A172 (cell line): ENCODE data around the gene FOXS1. TPM values are rescaled to one million over a fixed set of nuclear protein-coding genes. Genes with fewer than 3 reads are reported as not detected.
A peak's percentile ranks its signal among the peaks of the same experiment; 100 is the strongest.
"Not testable (repeated sequence)": the region's sequence is repeated elsewhere in the genome, so short reads cannot be mapped to it uniquely, and the experiment has no call there.

Experiments used
- DNase-seq: peaks from one replicate; pipeline ENCODE4 v3.0.0-alpha.2; 2015; ENCODE audit warnings: low spot score
- total RNA-seq: library from RNA; depleted of rRNA; stranded (reverse); fragments of >200 nt; shearing (Covaris generic); gene quantifications from 2 replicates; pipeline ENCODE4 v1.2.3, GENCODE V29; 2014

The FOXS1 gene
- total RNA-seq, 1 experiment from 2014 or later: not detected

- DNase-seq: no peak
Measured at GRCh38 chr20:31823360-31824124, 21.9 kb downstream of the FOXS1 start.

DNA sequence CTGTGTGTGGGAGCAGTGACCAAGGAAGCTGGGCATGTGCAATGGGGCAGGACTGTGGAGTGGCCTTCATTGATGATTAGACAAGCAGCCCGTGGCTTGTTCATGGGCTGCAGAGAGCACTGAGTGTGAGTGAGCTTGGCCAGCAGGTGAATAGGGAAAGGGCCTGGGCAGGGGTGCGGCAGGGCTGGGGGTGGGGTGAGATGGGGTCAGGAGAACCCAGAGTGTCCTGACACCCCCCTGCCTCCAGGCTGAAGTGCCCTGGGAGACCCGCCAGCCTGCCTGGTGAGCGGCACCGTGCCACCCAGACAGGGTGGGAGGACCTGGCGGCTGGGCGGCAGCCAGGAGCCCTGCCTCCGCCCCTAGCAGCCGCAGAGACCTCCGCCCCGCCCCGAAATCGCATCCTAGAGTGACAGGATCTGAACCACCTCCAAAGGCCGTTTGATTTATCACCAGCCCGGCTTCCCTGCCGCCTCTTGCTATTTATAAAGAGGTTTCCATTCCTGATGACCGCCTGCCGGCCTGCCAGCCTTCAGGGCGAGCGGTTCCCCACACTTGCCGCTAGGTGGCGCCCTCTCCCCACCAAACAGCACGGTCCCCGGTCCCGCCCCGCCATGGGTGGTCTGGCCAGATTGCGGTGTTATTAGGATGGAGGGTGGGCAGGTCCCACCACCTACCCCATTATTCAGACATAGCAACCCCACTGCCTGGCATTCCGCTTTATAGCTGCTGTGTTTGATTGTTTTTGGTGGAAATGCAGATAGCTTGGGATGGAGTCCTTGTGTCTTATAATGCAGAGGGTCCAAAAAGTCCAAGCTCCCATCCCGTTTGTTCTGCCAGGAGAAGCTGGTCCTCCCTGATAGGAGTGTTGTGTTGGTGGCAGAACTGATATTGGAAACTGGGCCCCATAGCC lies 22.7 kb downstream of the FOXS1 start:
- DNase-seq: peak; percentile 91

DNA sequence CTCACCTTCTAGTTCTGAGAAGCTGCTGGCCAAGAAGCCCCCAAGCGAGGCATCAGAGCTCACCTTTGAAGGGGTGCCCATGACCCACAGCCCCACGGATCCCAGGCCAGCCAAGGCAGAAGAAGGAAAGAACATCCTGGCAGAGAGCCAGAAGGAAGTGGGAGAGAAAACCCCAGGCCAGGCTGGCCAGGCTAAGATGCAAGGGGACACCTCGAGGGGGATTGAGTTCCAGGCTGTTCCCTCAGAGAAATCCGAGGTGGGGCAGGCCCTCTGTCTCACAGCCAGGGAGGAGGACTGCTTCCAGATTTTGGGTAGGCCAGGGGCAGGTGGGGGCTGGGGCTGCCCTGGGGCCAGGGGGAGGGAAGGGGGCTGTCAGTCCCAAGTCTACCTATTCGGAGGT lies 24.0 kb downstream of the FOXS1 start:
- DNase-seq: no peak

DNA sequence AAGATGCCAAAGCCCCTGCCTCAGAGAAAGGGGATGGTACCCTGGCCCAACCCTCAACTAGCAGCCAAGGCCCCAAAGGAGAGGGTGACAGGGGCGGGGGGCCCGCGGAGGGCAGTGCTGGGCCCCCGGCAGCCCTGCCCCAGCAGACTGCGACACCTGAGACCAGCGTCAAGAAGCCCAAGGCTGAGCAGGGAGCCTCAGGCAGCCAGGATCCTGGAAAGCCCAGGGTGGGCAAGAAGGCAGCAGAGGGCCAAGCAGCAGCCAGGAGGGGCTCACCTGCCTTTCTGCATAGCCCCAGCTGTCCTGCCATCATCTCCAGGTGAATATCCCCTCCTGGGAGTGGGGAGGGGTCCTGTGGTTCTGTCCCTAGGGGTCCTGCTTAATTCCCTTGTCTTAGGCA lies 25.2 kb downstream of the FOXS1 start:
- DNase-seq: no peak

GRCh38 chr20:31819083-31819784 lies 26.2 kb downstream of the FOXS1 start, which contains the start of gene MYLK2:
TSS of gene MYLK2 (plus strand) at chr20:31819356. CDS start at chr20:31819581, 225 bp downstream.
- no peak for DNase-seq

DNA sequence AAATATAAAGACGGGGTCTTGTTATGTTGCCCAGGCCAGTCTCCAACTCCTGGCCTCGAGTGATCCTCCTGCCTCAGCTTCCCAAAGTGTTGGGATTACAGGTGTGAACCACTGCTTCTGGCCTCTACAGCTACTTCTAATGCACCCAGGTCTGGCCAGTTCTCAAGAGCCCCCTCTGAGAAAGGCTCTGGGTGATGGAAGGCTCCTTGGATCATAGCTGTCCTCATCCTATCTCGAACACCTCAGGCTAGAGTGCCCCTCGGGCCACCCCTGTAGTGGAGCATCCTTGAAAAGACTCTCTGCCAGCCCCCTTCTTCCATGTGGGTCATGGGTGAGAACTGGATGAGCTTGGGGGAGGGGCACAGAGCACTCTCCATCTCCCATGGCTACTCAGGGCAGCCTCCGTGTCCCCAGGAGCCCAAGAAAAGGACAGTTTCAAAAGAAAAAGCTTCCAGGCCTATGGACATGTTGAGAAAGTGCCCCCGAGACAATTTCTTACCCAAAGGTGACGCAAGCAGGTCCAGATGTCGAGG lies 27.0 kb downstream of the FOXS1 start:
- no peak for DNase-seq

GRCh38 chr20:31817461-31817860 lies 27.9 kb downstream of the FOXS1 start:
- DNase-seq: no peak

GRCh38 chr20:31816221-31816620 lies 29.2 kb downstream of the FOXS1 start:
- no peak for DNase-seq

DNA sequence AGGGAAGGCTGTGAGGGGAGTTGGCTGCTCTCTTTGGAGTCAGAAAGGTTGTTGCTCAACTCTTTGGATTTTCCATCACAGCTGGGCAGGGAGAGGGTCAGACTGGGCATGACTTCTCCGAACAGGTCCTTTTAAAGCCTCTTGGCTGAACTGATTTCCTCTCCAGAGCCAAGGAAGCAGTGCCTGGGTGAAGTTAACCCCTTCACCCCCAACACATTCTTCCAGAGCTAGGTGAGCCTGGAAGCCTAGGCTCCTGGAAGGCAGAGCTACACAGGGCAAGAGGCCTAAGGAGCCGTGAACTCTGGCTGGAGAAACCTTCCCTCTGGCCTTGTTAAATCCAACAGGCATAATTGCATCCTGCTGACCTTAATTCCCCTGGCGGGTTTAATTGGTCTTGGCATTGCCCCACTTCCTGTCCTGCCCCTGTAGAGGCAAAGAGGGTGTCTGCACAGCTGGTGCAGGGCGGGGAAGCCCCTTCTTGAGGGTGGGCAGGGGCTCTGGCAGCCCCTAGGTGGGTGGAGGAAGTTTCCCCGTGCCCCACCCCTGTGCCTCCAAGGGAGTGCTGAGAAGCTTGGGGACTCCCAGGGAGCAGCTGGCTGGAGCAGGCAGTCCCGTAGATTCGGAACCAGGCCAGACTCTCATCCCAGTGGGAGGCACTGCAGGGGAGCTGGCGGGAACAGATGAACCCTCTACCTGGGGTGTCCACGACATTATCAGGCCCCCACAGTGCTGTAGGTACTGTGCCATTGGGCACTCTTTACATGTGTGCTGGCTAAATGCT lies 29.8 kb downstream of the FOXS1 start:
- peak; percentile 57 for DNase-seq

DNA sequence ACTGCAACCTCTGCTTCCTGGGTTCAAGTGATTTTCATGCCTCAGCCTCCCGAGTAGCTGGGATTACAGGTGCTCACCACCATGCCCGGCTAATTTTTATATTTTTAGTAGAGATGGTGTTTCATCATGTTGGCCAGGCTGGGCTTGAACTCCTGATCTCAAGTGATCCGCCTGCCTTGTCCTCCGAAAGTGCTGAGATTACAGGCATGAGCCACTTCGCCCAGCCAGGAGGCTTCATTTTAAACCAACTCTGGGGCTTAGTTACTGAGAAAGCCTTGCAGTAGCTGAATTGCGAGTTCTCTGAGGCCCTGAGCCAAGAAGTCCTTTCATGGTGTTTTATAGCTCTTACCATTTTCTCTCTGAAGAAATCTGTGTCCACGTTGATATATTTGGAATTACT lies 31.3 kb downstream of the FOXS1 start:
- not testable (repeated sequence) for DNase-seq

DNA sequence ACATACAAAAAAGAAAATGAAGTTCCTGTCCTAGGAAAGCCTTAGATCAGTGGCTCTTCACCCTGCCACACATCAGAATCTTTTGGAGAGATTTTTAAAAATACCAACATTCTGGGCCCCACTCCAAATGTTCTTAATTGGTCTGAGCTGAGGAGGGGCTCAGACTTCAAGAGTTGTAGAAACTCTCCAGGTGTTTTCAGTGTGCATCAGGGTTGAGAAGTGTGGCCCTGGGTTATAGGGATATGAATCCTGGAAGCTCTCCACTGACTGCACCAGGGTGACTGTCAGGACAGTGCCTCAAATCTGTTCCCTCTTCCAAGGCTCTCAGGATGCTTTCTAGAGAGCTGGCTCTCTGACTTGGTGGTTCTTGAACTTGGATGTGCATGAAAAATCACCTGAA lies 31.8 kb downstream of the FOXS1 start:
- DNase-seq: no peak

- peak; percentile 92 for DNase-seq
Measured at GRCh38 chr20:31811796-31812728, 33.3 kb downstream of the FOXS1 start.

DNA sequence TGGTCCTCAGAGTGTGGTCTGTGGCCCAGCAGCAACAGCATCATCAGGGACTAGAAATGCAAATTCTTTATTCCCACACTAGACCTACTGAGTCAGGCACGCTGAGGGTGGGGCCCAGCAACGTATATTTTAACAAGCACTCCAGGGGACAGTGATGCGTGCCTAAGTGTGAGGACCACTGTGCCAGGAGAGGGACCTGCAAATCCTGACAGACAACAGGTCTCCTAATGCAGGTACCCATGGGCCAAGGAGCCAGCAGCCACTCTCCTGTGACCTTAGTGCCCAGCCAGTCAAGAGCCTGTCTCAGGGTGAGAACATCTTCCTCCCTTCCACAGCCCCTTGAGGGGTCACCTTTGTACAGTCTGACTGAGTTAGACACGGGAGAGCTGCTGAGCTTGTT lies 34.2 kb downstream of the FOXS1 start:
- DNase-seq: no peak

- DNase-seq: no peak
Measured at GRCh38 chr20:31809661-31810060, 35.7 kb downstream of the FOXS1 start.

GRCh38 chr20:31808481-31808880 lies 36.9 kb downstream of the FOXS1 start:
- DNase-seq: no peak

DNA sequence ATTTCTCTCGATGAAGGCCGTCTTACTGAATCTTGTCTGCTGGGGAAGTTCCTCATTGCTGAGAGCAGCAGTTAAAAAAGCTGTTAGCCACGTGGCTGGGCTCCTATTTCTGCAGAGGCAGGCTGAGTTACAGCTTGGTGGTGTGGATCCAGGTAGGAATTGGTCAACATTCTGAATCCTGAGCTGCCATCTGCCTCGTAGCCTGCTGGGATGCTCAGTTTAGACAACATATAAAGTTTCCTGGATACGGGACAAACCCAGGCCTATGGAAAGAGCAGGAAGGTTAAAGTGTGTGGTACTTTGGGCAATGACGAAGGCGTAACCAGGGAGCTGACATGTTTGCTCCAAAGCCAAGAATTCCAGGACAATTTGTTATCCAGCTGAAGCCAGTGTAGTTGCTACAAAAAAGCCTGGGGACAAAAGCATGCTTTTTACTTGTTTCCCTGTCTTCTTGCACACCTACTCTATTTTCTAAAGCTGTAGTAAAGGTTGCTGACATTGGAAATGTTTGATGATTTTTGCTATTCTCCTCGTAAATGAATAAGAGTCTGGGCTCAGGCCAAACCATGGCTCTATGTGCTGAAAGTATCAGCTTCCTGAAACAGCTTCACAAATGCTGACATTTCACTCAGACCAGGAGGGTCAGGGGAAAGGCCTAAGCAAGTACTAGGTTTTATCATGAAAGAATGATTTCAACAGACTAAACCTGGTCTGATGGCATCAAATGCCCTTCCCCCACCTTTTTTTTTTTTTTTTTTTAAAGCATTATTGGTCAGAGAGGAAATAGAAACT lies 38.6 kb downstream of the FOXS1 start:
- no peak for DNase-seq

- no peak for DNase-seq
Measured at GRCh38 chr20:31803552-31804291, 41.7 kb downstream of the FOXS1 start.

DNA sequence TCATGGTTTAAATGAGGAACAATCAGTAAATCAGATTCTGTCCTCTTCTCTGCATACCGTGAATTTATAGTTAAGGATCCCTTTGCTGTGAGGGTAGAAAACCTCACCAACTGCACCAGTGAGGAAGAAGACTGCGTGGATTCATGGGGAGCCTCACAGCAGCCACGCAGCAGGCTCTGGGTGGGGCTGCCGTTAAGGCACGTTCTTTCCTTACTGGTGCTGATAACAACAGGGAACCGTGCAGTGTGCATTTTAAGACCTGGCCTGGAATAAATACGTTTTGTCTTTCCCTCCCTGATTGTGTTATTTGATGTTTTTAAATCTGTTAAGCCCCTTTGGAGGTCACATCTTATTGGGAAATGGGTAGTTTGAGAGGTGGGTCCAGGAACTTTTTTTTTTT lies 43.9 kb downstream of the FOXS1 start:
- no peak for DNase-seq
